Measurements from ENCODE around the gene SND1.

The SND1 gene

DNA sequence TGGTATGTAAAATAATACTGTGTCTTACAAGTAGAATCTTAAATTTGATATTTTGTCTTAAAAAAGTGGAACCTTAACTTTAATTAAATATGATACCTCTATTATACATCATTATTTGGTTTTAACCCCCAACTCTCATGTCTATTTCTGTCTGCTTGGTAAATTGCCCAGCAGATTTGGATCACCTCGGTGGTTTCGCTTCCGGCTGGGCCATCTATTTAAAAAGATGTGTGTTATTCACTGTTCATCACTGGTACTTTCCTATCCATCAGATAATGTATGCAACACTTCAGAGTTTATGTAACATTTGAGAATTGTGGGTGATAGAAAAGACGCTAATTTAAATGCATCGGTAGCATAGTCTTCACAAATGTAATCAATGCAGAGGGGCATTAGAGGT is 119.7 kb downstream of the SND1 start:
- no peak for DNase-seq

DNA sequence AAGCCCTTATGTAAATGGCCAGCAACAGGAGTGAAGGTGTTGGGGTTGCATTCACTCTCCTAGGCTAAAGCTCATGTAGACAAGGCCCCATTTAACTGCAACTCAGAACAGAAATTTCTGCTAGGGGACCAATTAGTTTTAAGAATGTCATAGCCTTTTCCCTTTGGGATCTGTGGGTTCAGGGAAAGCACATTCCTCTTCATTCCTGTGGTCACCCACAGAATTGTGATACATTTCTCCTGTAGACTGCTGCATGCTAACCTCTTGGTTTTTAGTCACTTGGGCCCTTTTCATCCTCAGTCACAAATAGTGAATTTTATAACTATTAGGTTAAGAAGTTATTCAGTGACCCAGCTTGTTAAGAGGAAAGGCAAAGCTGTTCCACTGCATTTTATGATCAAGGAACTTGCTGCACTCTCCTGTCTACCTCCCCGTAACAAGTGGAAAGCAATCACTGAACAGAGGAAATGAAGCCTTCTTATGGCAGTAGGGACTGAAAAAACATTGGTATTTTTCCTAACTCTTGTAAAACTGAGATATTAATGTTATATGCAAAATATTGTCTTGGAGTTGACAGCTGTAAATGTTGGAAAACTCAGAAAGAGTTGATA is 124.9 kb downstream of the SND1 start:
- no peak for DNase-seq

DNA sequence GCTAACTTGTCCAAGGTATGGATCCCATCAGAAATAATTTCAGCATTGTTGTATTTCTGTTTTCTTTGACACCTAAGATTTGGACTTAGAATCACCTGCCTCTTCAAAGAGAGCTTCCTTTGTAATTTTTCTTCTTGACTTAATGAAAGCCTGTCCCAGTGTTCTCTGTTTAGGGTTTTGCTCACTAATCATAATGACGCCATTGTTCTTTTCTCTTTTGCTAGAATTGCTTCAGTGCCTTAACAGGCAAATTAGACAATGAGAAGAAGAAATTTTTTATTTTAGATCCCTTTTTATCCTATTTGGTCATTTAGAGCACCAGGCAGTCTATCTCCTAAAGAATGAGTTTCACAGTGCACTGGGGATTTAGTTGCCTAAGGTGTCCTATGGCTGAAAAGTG is 128.5 kb downstream of the SND1 start:
- DNase-seq = no peak

DNA sequence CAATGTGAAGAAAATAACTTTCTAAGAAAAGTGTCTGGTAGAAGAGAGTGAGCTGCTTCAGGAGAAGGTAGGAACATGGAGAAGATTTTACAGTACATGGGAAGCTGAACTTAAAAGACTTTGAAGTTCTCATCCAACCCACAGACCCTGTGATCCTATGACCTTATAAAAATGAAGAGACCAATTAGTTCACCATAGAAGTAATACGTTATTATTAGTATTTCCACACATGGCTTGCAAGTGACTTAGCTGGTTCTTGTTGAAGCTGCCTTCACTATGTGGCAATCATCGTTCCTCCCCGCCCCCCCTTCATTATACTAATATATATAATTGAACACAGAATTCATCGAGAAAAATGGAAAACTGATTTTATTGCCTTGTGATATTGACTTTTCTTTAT is 129.1 kb downstream of the SND1 start:
- DNase-seq = no peak

DNA sequence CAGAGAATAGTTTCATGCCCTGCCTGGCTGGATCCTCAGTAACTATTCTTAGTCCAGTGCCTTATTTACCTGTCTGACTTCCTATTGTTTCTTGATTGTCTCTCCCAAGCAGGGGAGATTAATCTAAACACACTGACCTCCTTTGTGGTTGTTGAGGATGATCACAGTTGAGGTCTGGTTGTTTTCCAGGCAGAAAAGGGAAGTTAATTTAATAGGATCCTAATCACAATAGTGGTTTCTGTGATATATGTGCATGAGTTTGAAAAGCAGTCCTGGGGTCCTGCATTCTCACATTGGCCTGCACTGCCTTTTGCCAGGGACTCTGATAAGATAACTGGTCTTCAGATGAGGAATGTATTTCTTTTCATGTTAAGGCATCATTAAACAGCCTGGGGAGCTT is 130.1 kb downstream of the SND1 start:
- no peak for DNase-seq

DNA sequence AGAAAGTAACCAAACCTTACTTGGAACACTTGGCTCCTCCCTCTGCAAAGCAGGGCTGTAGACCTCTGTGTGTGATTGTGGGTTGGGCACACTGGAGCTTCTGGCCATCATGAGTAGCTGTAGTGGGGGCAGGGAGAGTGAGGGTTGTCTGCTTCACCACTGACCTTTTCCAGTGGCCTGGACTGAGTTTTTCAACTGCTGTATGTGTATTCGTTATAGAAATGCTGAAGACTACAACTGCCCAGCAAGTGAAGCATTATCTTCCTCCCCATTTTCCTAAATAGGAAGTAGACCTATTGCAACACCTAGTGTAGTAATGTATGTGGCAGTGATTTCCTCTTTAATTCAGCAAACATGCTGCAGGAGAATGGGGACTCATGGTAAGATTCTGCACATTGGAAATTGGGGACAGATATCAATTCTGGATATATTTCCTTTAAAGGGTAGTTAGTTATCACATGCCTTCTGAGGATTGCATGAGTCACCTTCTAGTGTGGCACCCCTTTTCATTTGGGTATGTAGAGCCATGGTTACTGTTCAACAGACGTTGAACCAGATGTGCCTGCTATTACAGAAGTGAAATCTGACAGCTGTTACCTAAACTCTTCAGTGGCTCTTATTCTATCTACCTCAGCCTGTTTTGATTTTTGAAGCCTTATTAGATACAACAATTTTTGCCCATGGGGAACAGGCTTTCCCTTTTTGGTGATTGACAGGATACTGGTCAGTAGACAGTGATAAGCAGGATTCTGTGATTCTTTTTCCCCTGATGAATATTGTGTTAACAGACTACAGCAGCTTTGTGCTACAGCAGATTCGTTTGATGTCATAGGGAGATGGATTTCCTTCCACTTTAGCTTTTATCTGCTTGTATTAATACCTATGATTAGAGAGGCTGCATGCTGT is 130.9 kb downstream of the SND1 start:
- DNase-seq = no peak

DNA sequence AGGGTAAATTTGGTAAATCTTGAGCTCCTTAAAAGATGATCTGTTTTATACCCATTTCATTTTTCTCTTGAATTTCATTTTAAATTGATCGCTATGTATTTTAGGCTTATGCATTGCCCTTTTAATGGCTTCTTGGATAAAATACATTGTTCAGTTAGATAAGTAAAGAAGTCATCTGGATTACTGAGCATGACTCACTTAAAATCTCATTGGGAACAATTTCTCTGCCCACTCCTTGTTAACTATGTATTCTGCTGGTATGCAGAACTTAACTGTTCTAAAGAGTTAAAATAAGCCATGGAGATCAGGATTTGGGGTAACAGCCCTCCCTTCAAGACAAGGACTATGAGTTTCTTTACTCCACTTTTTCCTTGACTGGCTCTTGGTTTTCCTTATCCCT is 134.2 kb downstream of the SND1 start:
- no peak for DNase-seq

DNA sequence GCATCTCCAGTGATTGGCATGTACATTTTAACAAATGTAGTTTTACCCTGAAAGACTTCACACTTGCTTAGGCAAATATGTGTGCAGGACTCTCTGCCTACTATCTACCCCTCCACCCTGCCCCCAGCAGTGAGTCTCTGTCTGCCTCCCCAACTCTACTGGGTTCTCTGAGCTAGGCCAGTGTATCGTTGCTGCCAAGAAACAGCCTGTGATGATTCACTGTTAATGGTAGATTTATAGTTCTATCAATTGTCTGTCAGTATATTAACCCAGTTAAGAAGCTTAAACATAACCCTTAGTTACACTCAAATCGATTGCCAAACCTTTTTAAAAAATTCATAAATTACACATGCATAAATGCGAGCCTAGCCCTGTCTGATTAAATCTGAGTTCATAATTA is 137.0 kb downstream of the SND1 start:
- DNase-seq = no peak

DNA sequence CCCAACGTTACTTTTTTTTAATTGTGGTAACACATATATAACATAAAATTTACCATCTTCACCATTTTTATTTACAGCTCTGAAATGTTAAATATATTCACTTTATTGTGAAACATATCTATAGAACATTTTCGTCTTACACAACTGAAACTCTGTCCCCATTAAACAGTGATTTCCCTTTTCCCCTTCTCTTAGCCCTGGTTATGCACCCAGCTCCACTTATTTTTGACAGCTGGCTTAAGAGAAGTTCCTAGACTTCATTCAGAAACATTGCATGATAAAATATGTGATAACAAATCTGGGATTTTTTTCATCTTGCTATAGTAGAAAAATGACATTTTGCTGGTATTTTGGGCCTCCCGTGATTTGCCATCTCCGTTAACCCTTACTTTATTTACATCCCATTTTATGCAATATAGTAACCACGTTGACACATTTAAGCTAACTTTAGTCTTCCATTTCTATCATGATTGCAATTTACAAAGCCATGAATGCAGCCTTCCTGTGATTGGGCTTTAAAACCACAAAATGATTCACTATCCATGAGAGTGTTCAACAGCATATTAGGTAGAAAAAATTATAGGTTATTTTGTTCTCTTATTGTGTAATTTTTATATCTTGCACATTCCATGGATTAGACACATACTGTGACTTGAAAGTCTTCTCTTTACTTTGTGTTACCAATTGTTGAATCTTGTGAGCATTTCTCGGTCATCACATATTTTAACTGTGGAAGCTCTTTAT is 139.6 kb downstream of the SND1 start:
- no peak for DNase-seq

DNA sequence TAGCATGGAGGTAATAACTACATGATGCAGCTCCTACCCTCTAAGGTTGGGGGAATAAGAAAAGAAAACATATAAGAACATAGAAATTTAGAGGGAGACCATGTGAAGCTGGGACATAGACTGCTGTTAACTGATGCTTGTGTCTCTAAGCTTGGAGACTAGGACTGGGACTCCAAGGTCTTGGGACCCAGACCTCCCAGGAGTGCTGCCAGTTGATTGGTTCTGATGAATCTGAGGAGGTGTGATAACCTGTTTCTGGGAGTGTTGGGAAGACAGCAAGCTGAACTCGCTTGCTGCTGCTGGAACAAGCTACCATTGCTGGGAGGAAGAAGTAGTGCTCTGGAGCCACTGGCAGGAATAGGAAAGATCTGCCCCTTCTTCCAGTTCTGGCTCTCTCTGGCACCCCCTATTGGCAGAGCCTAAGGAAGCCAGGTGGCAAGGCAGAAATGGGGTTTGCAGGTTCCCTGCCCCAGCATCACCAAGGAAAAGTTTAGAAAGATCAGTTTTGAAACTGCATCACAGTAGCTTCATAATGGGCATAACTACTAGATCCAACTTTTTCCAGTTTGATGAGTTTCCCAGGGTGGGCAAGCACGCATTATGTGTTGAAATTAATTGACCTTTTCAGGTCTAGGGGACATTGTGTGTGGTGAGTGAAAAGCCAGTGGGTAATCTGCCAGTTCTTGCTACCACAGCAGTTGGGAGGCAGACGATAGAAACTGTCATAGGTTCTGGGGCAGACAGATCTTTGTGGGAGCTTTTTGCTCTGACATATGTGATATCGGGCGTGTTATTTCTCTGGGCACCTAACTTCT is 140.7 kb downstream of the SND1 start:
- peak; percentile 19 for DNase-seq

DNA sequence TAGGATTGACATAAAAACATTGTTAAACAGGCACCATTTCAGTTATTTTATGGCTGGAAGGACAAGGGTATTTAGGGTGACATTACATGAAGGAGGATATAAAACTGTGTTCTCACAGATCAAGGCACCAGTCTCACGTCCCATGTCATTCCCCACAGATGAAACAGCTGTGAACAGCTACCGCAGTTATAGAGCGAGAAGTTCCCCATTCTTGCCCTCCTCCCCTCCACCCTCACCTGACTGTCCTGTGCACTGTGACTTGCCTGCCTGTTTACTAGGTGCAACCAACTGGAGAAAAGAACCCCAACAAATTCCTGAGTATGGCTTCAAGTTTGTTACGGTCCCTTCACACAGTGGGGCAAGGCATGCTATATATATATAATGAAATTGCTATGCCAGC is 141.6 kb downstream of the SND1 start:
- no peak for DNase-seq

DNA sequence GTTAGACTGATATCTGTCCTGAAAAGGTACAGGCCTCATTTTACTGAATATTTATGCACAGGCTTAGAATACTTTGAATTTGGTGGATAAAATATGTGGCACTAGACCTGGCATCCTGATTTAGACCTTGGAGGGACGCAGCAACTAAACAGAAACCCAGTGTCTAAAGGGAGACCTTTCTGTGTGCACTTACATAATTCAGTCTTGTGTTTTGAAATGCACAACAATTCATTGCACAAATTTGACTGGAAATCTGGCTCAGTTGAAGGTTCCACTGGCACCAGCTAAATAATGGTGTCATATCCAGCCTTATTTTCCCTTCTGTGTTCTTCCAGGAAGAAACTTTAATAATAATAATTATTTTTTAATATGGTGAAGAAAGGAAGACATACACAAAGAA is 142.1 kb downstream of the SND1 start:
- no peak for DNase-seq

DNA sequence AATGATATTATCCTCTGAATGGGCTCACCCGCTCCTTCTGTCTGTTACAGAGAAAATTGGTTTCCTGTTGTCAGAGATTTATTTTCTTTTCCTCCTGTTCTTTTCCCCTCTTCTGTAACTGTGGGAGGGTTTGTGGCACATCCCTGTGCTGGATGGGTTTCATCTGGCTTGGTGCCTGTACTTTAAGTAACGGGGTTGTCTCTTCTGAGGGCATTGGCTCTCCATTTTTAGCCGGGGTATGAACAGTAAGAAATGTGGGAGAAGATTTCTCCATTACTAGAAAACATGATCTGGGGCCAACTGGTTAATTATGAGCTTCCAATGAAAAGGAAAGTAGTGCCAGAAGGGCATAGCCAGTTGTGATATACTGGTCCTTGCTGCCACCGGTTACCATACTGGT is 142.6 kb downstream of the SND1 start:
- DNase-seq = no peak

DNA sequence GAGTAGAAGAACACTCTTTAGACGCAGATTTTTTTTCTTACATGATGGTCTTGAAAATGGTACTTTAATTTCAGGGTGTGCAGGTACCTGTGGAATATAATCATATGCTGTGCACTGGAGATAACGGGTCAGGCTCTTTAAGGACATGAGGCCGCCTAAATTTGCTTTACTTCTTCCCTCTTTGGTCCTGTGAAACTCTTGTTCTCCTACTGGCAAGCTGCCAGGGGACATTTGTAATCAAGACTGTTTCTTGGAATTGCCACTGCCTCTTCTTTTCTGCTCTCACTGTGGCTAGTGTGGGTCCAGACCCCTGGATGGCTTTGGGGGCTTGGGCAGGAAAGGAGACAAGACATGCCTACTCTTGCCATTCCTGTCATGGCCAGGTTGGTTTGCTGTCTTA is 146.0 kb downstream of the SND1 start:
- DNase-seq = no peak

DNA sequence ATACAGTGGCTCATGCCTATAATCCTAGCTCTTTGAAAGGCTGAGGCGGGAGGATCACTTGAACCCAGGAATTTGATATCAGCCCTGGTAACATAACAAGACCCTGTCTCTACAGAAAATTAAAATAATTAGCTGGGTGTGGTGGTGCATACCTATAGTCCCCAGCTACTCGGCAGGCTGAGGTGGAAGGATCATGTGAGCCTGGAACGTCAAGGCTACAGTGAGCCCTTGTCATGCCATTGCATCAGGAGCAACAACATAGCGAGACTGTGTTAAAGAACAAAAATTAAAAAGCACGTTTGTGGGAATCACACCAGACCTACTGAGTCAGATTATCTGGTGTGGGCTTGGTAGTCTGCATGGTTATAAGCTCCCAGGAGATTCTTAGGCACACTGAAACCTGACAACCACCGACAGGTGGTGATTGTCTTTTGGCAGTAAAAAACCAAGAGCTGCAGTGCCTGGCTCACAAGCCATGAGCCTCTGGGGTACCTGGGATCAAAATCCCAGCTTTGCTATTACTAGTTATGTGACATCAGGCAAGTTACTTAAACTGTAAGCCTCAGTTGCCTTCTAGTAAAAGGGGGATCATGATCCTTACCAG is 146.9 kb downstream of the SND1 start:
- DNase-seq = no peak

DNA sequence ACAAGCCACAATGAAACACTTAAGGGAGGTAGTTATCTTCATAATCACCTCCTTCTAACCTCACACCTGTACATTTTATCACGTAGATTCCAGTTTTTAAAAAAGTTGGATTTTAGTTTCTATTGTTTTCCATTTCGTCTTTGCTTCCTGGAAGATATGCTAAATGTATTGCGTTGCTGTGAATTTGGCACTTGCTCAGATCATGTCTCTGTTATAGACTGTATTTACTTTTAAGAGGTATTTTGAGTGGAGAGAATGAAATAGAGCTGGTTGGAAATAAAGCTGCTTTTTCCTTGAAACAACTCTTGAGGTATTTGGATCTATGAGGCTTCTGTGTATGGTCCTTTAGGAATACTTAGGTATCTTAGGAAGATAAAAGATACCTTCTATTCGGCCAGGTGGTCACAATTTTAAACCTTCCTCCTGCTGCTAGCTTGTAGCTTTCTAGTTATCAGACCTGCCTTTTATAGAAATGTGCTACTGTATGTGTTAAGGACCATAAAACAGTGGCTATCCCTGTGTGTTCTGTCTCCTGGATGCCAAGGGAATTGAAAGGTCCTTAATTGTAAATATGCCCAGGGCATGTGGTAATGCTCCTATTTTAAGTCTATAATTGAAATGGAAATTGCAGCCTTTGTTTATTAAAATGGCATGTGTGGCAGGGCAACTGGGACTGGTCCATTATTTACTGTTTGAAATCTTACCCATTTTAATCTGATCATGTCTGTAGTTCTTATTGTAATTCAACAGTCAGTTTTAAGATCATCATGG is 147.7 kb downstream of the SND1 start:
- no peak for DNase-seq

DNA sequence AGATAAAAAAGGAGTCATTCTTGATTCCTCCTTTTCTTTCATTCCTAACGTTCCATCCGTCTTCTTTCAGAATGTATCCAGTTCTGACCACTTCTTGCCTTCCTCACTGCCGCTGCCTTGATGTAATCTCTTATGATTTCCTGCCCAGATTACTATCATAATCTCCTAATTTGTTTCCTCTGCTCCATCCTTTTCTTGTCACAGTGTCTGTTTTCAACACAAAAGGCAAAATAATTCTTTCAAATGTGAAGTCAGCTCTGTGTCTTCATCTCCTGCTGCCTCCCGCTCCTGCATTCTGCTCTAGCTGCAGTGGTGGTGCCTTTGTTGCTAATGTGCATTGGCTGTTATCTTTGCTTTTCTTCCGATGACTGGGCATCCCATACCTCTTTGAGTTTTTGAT is 150.9 kb downstream of the SND1 start:
- no peak for DNase-seq

DNA sequence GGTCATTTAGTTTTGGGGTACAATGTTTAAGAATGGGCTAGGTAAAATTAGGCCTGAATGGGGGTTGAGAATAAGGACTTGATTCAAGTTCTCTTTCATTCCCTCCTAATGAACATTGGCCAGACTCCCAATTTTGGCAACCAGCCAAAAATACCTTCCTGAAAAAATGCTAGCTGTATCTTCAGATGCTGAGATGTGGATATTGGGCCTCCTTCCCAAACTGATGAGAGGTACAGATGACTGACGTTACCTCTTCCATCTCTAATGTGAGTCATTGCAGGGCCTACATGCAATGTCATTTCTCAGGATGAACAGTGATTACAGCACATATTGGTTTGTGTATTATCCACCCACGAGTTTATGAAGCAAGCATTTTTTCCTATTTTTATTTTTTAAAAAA is 151.6 kb downstream of the SND1 start:
- DNase-seq = no peak

DNA sequence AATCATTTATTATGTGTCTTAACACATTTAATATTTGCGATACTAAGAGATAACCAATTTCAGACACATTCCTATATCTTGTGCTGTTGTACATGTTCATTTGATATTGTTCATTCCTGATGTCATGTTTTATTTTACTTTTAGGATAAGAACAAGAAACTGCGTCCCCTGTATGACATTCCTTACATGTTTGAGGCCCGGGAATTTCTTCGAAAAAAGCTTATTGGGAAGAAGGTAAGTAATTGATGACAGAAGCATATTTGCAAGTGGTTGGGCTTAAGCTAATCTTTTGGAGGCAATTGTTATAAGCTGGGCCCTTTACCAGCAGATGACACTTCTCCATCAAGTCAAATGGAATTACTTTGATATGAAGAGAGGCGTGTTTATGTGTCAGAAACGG is 155.3 kb downstream of the SND1 start:
- DNase-seq = no peak

DNA sequence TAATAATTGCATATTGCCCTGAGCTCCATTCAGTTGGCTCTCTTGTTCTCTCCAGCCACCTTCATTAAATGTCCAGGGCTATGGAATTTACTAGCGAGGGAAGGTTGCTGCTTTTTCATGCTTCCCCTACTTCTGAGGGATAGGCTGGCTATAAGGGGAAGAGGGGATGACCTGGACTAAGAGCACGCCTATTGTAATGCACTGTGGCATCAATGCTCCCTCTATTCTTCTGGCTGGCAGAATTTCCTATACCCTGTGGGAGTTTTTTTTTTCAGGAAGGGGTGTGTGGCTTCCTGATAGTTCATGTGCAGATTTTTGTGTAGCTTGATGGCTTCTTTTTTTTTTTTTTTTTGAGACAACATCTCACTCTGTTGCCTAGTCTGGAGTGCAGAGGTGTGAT is 155.8 kb downstream of the SND1 start:
- no peak for DNase-seq

DNA sequence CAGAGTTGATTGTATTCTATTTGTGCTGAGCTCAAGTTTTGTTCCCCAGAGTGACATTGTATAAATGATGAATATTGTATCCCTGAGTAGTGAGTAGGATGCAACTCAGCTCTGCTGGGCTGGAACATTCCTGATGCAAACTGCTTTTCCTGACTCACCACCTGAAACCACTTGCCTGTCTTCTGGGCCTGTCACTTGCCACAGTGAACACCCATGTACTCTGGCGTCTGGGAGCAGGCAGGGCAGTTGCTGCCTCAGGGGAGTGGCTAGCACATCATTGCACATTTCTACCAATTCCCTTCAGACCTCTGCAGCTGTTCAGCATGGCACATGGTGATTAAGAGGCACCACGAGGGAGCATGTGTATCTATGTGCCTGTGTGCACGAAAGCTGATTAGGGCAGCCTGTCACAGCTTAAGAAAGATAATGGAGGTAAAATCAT is 157.3 kb downstream of the SND1 start:
- DNase-seq = no peak

DNA sequence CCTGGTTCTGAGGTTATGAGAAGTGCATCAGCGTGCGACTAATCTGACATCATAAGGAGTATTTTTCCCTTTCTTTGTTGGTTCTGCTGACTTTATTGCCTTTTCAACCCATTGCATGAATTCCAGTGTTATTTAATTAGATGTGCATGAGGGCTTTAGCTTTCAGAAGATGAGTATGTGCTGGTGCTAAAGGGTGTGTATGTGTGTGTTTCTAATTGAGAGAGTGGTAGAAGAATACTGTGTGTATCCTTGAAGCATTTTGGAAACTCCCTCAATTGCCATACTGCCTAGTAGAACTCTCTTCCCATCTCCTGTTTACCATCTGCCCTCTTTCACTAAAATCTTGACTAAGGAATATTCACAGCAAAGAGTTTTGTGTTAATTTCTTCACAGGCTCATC is 158.1 kb downstream of the SND1 start:
- no peak for DNase-seq

Data from CD4-positive, alpha-beta T cell treated with Interleukin-15 for 1 hour (primary cell).